LNCaP clone FGC (cell line): ENCODE measurements around the gene PALM.

Source experiments
- DNase-seq: peaks from one replicate; pipeline ENCODE4 v3.0.0-alpha.2; 2011; ENCODE audit warnings: low read depth
- H3K4me3 ChIP-seq: 2 replicates; pipeline ENCODE4 v1.5.1; 2011; ENCODE audit warnings: mild to moderate bottlenecking, low read depth, low read length, control low read depth
- TF ChIP-seq, protein P1 (sequence below): IDR thresholded peaks from 2 replicates; pipeline ENCODE4 v1.5.1; 2012; ENCODE audit warnings: mild to moderate bottlenecking; ENCODE audit not compliant: control insufficient read depth, insufficient read depth; ENCODE audit errors: extremely low read depth

PALM gene

DNA sequence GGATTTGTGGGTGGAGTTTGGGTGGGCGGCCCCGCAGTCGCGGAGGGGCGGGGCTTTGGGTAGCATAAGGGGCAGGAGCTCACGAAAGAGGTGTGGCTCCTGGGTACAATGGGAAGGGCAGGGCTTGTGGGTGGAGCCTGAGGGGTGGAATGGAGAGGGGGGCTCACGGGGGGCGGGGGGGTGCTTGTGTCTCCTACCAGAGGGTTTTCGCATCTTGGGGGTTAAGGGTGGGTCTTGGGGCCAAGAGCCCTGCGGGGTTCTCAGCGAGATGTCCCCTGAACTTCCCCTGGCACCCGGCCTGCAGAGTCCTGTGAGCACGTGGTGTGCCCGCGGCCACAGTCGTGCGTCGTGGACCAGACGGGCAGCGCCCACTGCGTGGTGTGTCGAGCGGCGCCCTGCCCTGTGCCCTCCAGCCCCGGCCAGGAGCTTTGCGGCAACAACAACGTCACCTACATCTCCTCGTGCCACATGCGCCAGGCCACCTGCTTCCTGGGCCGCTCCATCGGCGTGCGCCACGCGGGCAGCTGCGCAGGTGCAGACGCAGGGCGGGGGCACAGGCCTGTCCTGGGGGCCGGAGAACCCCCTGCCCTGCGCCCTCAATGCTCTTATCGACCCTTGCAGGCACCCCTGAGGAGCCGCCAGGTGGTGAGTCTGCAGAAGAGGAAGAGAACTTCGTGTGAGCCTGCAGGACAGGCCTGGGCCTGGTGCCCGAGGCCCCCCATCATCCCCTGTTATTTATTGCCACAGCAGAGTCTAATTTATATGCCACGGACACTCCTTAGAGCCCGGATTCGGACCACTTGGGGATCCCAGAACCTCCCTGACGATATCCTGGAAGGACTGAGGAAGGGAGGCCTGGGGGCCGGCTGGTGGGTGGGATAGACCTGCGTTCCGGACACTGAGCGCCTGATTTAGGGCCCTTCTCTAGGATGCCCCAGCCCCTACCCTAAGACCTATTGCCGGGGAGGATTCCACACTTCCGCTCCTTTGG, 27.4 kb upstream of the PALM start:
- peak; percentile 72 for DNase-seq
- H3K4me3 ChIP-seq, result peak overlapping the region; percentile 61
- TF ChIP-seq, protein P1, sequence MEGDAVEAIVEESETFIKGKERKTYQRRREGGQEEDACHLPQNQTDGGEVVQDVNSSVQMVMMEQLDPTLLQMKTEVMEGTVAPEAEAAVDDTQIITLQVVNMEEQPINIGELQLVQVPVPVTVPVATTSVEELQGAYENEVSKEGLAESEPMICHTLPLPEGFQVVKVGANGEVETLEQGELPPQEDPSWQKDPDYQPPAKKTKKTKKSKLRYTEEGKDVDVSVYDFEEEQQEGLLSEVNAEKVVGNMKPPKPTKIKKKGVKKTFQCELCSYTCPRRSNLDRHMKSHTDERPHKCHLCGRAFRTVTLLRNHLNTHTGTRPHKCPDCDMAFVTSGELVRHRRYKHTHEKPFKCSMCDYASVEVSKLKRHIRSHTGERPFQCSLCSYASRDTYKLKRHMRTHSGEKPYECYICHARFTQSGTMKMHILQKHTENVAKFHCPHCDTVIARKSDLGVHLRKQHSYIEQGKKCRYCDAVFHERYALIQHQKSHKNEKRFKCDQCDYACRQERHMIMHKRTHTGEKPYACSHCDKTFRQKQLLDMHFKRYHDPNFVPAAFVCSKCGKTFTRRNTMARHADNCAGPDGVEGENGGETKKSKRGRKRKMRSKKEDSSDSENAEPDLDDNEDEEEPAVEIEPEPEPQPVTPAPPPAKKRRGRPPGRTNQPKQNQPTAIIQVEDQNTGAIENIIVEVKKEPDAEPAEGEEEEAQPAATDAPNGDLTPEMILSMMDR, result no peak

GRCh38 chr19:682678-683320, 25.9 kb upstream of the PALM start:
- H3K4me3 ChIP-seq, result no peak overlapping the region
- TF ChIP-seq, protein P1, result no peak
- DNase-seq, result no peak

- no peak for DNase-seq
- TF ChIP-seq, protein P1, result no peak
Observed at GRCh38 chr19:685454-685931, 23.2 kb upstream of the PALM start.

GRCh38 chr19:686589-687297, 22.0 kb upstream of the PALM start:
- H3K4me3 ChIP-seq, result no peak overlapping the region
- TF ChIP-seq, protein P1, result no peak
- DNase-seq, result no peak

More at GRCh38 chr19:685454-685931, 23.2 kb upstream of the PALM start:
- H3K4me3 ChIP-seq, result no peak overlapping the region

- TF ChIP-seq, protein P1, result no peak
- no peak for DNase-seq
- H3K4me3 ChIP-seq, result no peak overlapping the region
Observed at GRCh38 chr19:687569-688166, 21.1 kb upstream of the PALM start.

- no peak overlapping the region for H3K4me3 ChIP-seq
- no peak for DNase-seq
- TF ChIP-seq, protein P1, result no peak
Observed at GRCh38 chr19:688214-688613, 20.5 kb upstream of the PALM start.
